Hematopoietic multipotent progenitor cell treated with erythropoietin and hydrocortisone succinate and interleukin-3 and kit ligand, for 17 days (in vitro differentiated cells): Measurements from ENCODE around the gene SHROOM2.
"Not testable (repeated sequence)": the region's sequence is repeated elsewhere in the genome, so short reads cannot be mapped to it uniquely, and the experiment has no call there.

Experiments
- DNase-seq: peaks from one replicate; pipeline ENCODE4 v3.0.0-alpha.2; 2015; ENCODE audit warnings: low spot score

Gene SHROOM2, protein sequence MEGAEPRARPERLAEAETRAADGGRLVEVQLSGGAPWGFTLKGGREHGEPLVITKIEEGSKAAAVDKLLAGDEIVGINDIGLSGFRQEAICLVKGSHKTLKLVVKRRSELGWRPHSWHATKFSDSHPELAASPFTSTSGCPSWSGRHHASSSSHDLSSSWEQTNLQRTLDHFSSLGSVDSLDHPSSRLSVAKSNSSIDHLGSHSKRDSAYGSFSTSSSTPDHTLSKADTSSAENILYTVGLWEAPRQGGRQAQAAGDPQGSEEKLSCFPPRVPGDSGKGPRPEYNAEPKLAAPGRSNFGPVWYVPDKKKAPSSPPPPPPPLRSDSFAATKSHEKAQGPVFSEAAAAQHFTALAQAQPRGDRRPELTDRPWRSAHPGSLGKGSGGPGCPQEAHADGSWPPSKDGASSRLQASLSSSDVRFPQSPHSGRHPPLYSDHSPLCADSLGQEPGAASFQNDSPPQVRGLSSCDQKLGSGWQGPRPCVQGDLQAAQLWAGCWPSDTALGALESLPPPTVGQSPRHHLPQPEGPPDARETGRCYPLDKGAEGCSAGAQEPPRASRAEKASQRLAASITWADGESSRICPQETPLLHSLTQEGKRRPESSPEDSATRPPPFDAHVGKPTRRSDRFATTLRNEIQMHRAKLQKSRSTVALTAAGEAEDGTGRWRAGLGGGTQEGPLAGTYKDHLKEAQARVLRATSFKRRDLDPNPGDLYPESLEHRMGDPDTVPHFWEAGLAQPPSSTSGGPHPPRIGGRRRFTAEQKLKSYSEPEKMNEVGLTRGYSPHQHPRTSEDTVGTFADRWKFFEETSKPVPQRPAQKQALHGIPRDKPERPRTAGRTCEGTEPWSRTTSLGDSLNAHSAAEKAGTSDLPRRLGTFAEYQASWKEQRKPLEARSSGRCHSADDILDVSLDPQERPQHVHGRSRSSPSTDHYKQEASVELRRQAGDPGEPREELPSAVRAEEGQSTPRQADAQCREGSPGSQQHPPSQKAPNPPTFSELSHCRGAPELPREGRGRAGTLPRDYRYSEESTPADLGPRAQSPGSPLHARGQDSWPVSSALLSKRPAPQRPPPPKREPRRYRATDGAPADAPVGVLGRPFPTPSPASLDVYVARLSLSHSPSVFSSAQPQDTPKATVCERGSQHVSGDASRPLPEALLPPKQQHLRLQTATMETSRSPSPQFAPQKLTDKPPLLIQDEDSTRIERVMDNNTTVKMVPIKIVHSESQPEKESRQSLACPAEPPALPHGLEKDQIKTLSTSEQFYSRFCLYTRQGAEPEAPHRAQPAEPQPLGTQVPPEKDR (N-terminal part only)

DNA sequence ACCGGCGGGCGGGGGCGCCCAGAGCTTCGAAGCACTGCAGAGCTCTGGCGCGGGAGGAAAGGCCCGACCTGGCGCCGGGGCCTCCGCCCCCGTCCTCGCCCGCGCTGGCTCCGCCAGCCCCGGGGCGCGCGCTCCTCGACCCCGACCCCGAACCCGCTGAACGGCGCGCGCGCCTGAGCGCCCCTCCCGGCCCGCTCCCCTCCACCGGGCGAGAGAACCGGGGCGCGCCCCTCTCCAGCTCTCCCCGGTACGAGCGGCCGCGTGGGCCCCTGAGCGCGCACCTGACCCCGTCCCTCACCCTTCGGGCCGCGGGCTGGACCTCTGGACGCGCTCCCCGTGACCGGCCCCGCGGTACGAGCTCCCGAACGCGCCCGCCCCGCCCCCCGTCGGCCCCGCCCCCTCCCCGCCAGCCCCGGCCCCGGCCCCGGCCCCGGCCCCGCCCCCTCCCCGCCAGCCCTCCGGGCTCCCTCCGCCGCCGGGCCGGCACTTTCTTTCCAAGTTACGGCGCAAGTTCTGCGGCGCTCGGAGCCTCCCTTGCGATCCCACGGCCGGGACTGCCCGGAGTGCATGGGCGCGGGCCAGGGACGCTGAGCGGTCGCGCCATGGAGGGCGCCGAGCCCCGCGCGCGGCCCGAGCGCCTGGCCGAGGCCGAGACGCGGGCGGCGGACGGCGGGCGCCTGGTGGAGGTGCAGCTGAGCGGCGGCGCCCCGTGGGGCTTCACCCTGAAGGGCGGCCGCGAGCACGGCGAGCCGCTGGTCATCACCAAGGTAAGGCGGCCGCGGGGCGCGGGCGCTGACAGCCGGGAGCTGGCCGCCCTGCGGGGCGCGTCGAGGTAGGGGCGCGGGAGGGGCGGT lies at the start of gene SHROOM2:
SHROOM2 (plus strand) TSS at position 486 of the 854 bp plus-strand sequence; CDS start at position 603, 117 bp downstream.
- no peak for DNase-seq

DNA sequence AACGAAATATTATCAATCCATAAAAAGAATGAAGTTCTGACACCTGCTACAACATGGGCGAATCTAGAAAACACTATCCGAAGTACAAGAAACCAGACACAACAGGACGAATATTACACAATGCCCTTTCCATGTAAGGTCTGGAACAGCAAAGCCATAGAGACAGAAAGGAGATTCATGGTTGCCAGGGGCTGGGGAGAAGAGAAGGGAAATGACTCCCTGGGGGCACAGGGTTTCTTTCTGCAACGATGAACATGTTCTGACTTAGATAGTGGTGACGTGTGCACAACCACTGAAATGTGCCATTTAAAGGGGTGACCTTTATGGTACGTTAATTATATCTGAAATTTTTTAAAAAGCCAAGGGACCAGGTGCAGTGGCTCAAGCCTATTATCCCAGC lies 48.9 kb upstream of the SHROOM2 start:
- DNase-seq, result no peak

DNA sequence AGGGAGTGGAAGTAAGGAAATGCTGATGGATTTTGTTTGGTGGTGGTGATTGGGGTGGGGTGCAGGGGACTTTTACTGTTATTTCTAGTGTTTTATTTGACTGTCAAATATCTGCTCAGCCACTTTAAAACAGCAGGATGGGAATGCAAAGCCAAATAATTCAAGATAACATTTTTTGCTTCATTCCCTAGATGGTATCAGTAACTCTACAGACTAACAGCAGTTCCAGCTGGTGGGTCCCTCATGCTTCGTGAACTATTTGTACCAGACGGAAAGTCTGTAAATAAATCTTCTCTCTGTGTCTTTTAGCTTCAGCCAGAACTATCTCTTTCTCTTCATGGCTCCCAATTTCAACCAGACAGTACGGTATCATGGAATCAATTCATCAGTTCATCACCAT lies 48.1 kb upstream of the SHROOM2 start:
- DNase-seq, result no peak

DNA sequence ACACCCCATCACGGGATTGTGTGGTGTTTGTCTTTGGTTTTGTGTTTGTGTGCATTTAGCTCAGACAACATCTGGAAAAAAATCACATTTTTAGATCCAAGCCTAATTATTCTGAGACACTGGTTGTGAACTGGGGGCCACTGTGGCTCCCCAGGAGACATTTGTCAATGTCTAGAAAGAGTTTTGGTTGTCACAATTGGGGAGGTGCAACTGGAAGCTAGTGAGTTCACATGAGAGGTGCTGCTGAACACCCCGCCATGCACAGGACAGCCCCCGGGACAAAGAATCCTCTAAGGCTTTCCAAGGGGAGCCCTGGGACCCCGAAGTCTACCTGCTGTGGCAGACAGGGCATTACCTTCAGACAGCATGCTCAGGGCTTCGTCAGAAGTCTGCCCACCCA lies 47.1 kb upstream of the SHROOM2 start:
- DNase-seq, result no peak

DNA sequence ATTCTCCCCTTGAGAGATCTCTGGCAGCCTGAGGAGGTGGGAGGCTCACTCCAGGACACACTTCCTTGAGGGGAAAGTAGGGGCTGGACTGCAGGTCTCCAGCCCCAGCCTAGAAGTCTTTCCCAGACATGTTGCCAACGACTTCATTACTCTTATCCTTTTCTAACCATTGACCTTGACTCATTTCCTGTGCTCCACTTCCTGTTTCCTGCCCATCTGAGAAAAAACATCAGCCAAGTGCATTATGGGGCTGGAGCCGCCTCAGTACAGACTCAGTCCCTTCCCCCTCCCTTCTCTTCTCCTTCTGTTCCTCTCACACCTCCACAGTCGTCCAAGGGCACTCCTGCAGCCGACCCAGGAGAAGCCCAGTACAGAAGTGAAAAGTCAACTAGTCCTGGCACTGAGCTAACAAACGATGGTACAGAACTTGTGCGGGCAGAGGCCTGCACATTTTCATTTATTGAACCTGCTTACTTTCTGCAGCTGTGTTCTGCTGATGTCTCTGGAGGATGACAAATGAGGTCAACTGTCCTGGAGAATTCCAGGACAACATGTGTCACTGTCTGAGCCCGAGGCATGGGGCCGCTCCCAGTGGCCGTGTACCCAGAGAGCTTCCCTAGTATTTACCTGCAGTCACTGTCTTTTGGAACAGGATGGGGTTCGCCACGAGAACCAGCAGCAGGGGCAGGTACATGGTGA lies 40.7 kb upstream of the SHROOM2 start:
- DNase-seq, result no peak

DNA sequence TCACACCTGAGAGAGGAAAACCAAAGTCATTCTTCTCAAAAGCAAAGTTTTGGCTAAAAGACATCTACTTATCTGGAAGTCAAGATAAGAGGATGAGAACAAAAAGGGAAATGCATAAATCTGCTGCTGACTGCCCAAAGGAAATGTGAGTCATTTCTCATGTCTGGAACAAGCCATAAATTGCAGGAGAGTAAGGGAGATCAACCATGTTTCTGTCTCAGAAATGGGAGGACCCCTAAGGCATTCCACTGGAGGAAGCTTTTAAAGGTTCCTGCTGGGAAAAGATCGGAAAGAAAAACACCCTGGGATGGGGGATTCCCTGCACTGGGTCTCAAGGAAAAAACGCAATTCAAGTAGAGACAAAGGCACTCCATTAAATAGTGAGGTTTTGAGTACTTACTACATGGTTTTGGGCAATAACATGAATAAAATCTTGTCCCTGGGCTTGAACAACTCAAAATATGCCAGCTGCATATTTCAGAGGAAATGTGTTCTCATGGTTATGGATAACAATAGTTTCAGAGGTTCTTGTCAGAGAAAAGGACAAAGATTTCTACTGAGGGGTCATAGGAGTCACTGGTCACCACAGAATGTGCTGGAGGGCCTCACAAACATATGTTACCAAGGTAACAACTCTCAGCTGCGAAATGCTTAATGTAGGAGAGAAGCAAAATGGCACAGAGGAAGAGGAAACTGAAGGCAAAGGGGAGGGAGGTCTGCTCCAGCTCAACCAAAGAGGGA lies 39.9 kb upstream of the SHROOM2 start:
- DNase-seq, result no peak

DNA sequence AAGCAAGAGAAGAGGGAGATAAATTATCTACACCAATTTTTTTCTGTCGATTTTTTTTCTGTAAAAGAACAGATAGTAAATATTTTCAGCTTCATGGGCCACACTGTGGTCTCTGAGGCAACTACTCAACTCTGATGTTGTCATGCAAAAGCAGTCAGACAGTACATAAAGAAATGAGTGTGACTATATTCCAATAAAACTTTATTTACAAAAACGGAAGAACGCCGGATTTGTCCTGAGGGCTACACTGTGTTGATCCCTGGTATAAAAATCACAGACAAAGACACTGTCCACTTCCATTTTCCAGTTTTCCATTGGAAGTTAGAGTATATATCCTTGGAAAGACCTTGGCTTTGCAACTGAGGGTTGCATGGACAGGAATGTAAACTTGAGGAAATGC lies 38.6 kb upstream of the SHROOM2 start:
- no peak for DNase-seq

DNA sequence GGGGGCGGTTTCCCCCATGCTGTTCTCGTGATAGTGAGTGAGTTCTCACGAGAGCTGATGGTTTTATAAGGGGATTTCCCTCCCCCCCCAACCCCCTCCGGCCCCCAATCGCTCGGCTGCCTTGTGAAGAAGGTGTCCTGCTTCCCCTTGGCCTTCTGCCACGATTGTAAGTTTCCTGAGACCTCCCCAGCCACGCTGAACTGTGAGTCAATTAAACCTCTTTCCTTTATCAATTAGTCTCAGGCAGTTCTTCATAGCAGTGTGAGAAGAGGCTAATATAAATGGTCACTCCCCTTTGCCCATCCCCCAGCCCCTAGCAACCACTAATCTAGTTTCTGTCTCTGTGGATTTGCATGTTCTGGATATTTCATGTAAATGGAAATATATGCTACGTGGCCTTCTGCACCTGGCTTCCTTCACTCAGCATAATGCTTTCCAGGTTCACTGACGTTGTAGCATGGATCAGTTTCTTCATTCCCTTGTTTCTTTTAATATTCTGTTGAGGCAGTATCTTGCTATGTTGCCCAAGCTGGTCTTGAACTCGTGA lies 37.0 kb upstream of the SHROOM2 start:
- DNase-seq, result no peak

DNA sequence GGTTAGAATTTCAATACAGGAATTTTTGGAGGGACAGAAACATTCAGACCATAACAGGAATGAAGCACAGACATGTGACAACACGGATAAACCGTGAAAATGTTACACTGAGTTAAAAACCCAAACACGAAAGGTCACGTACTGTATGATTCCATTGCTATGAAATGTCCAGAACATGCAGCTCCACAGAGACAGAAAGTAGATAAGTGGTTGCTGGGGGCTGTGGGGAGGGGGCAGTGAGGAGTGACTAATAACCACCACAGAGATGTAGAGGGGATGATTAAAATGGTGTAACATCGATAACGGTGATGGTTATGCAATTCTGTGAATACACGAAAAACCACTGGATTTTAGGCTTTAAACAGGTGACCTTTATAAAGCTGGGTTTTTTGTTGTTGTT lies 28.9 kb upstream of the SHROOM2 start:
- no peak for DNase-seq

DNA sequence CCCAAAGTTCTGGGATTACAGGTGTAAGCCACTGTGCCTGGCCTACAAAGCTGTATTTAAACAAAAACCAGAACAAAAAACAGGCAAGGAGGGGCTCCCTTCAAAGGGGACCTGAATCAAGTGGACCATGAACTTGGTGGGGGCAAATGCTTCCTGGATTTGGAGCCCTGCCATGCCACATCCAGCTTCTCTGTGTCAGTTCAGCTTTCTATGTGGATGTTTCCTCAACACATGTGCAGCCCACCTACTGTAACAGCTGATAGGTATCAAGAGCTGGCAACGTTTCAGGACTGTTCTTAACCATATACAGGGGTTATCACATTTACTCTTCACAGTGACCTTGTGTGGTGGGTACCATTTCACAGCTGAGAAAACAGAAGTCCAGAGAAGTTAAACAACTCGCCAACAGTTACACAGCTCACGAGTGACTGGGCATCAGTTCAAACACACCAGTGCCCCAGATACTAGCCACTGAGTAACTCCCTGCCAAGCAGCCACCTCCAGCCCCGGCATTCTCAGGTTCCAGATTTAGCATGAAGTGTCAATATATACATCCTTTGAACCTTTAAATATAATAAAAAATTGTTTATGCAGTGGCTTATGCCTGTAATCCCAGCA lies 28.1 kb upstream of the SHROOM2 start:
- no peak for DNase-seq

DNA sequence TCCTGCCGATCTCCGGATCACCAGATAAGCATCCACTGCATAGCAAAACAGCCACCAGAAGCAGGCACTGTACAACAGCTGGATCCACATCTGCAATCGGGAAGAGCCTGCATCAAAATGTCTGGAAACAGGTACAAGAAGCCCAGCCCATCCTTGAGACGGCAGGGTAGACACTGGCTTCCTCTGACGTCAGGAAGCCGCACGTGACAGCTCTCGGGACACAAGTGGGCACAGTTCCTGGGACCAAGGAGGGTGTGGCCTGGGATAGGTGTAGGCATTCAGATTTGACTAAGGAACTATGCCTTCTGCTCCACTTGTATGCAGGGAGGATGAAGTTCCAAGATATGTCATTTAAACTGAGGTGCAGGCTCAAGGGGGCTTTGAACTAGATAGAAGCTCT lies 26.9 kb upstream of the SHROOM2 start:
- no peak for DNase-seq

DNA sequence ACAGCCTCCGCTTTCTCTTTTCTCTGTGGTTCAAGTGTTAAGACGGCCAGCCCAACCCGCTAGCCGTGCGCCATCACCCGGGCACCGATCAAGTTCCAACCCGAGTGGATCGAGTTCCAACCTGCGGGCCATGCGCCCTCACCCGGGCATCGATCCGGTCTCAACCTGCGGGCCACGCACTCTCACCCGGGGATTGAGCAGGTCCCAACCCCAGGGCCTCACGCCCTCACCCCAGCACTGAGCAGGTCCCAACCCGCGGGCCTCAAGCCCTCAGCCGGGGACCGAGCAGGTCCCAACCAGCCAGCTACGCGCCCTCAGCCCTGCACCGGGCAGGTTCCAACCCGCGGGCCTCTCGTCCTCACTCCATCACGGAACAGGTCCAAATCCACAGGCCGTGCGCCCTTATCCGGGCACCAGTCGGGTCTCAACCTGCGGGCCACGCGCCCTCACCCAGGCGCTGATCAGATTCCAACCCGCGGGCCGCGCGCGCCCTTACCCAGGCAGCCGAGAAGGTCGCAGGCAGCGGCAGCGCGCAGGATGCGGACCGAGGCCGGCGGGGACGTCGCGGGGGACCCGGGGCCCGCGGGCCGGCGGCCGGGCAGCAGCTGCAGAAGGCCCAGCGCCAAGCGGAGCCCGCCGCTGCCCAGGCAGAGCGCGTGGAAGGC lies 21.0 kb upstream of the SHROOM2 start:
- DNase-seq, result no peak

DNA sequence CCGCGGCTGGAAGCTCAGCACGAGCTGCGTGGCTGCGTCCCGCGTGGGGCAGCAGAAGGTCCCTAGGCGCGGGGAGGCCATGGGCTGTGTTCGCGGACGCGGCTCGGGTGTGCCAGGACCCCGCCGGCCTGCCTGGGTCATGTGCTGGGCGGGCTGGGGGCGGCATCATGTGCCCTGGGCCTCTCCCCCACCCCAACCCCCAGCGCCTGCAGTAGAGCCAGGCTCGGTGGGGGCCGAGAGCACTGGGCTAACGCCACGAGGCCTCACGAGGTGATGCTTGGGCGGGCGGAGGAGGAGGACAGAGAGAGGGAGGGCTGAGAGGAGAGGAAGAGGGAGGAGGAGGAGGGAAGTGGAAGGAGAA lies 20.5 kb upstream of the SHROOM2 start, which contains the start of gene GPR143:
GPR143 (minus strand) TSS at position 111 of the 361 bp plus-strand sequence; CDS start at position 81, 30 bp downstream.
- no peak for DNase-seq

DNA sequence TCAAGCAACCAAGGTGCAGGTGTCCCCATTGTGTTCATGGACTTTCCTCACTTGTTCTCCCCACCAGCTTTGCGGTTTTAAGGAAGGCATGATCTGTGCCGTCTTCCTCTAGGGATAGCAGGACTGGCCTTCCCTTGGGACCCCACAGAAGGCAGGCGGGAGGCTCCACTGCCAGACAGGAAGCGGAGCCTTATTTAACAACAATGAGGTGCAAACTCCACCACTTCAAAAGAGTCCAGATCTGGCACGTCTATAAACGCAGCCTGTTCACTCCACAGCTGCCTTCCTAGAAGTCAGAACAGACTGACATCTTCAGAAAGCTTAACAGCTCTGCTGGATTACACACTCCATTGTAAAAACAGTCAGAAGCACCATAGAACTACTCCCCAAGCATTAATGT lies 18.9 kb upstream of the SHROOM2 start:
- DNase-seq, result no peak

DNA sequence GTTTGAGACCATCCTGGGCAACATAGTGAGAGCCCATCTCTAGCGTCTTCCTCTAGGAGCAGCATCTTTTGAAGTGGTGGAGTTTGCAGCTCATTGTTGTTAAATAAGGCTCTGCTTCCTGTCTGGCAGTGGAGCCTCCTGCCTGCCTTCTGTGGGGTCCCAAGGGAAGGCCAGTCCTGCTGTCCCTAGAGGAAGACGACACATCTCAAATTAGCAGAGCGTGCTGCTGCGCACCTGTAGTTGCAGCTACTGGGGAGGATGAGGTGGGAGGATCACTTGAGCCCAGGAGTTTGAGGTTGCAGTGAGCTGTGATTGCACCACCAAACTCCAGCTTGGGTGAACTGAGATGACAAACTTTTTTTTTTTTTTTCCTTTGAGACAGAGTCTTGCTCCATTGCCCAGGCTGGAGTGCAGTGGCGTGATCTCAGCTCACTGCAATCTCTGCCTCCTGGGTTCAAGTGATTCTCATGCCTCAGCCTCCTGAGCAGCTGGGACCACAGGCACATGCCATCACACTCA lies 17.8 kb upstream of the SHROOM2 start:
- DNase-seq, result not testable (repeated sequence)

DNA sequence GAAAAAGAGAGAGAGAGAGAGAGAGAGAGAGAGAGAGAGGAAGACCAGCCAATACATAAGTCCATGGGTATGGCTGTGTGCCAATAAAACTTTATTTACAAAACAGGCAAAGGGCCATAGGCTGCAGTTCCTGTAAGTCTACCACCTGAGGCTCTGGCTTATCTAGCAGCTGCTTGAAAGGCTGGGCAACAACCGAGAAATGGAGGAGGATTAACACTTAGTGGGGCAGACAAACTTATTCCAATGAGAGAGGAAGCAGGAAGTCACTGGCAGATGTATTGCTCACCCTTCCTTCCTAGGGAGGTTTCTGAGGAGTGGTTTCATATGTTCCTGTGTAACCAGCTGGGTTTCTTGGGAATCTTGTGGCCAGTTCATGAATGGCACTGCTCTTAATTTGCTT lies 15.9 kb upstream of the SHROOM2 start:
- no peak for DNase-seq

DNA sequence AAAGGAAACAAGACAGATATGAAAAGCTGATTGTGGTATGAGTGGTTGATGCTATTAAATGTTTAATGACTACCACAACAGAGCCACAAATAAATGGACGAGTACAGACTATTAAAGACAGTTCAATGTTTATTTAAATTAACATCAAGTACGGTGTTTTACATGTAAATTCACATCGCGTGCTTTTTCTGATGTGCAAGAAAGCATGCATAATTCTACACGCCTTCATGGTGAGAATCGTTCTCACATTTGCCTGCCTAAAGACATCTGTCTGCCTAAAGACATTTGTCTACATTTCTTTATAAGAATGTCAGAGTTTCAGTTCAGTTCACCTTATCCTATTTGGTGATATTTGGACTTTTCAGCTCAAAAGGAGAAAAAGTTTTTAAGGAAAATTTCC lies 13.3 kb upstream of the SHROOM2 start:
- DNase-seq, result no peak

DNA sequence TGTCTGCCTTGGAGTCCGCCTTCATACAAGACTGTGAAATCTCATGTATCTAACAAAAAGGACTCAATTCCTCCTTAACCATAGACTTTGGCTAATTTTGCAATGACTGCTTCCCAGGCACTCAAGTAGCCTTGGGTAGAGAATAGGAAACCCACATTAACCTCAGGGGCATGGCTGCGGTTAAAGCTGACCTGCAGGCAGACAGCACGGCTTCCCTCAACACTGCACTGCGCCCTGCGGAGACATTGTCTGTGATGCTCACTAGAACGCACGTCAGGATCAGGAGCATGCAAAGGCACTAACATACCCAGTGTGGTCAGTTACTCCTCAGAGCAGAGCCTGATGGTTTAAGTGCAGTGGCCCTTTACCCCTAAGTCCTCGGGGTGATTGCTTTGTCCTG lies 10.3 kb upstream of the SHROOM2 start:
- no peak for DNase-seq
